Articular chondrocyte of knee joint (primary cell): ENCODE results near the gene DLX2. TPM values are rescaled to one million over a fixed set of nuclear protein-coding genes. Genes with fewer than 3 reads are reported as not detected.

Experiments used
- total RNA-seq: library from RNA; depleted of rRNA; stranded (reverse); fragments of >200 nt; gene quantifications from 2 replicates; pipeline ENCODE4 v1.2.3, GENCODE V29; 2012

Gene DLX2
- total RNA-seq: 0.22 TPM in 1 of 2 replicates, not detected in the other

DNA sequence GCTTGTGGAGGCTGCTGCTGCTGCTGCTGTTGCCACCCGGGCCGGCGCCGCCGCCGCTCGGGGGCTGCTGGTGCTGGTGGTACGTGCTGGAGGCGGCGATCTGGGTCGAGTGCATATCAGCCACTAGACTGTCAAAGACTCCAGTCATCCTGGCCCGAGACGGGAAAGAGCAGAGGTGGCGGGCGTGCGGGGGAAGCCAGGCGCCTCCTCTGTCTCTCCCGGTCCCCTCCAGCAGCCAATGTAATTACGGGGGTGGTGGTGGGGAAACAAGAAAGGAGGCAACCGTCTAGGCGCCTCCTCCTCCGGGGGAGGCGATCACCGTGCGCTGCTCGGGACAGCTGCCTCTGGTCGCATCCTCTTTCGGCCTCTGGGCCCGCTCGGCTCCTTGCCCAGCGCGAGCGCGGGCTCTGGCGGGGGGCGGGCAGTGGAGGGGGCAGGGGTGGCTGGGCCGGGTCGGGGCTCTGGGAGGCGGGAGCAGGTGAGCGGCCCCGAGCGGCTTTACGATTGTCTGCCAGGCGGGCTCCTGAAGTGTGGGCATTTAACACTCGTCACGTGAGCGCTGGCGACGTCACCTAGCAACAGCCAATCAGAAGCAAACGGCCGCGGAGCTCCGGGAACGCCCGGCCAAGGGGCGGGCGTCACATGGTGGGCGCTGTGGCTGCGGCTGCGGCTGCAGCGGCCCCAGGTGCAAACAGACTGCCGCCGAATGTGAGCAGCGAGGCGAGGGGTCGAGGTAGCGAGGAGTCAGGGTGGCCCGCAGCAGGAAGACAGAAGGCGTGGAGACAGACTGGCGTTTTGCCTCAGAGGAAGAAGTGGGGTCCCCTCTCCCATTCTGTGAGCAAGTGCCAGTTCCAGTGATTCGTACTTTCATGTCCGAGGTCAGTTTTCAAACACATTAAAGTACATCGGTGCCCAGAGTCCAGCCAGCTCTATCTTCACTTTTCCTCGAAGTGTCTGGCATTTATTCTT, at the start of gene DLX2:
Gene DLX2, minus strand, starts transcription at position 510 of the 969 bp plus-strand sequence. Its CDS starts 362 bp downstream, at position 148.

DNA sequence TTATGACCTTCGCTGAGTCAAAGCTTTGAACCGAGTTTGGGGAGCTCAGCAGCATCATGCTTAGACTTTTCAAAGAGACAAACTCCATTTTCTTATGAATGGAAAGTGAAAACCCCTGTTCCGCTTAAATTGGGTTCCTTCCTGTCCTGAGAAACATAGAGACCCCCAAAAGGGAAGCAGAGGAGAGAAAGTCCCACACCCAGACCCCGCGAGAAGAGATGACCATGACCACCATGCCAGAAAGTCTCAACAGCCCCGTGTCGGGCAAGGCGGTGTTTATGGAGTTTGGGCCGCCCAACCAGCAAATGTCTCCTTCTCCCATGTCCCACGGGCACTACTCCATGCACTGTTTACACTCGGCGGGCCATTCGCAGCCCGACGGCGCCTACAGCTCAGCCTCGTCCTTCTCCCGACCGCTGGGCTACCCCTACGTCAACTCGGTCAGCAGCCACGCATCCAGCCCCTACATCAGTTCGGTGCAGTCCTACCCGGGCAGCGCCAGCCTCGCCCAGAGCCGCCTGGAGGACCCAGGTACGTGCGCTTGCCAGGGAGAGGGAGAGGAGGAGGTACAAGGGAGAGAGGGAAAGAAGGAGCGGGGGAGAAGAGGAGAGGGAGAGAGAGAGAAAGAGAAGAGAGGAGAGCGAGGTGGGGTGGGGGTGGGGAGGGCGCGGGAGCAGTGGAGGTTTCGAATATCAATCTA, 17.1 kb downstream of the DLX2 start, which contains the start of gene DLX1:
Gene DLX1, plus strand, starts transcription at position 48 of the 700 bp plus-strand sequence. Its CDS starts 171 bp downstream, at position 219.

Other genes with a start within 250 kb of the DLX2 start
- gene SLC25A12, start 208.7 kb downstream of the DLX2 start, total RNA-seq: 21.8 and 32.1 TPM in 2 replicates
- gene HAT1, start 180.4 kb downstream of the DLX2 start, total RNA-seq: 46.1 and 47.1 TPM in 2 replicates
- 11.5 and 12.8 TPM in 2 replicates for gene METAP1D, start 102.9 kb downstream of the DLX2 start, total RNA-seq
- gene DLX1, start 17.4 kb downstream of the DLX2 start, total RNA-seq: not detected in 2 replicates